Glomerular endothelial cell (primary cell): ENCODE measurements around the gene ADK. TPM values are rescaled to one million over a fixed set of nuclear protein-coding genes. Genes with fewer than 3 reads are reported as not detected.

ENCODE experiments used
- DNase-seq: peaks from one replicate; pipeline ENCODE4 v3.0.0-alpha.2; 2011; ENCODE audit warnings: low read depth, low spot score; ENCODE audit errors: extremely low read depth
- total RNA-seq: library from RNA; depleted of rRNA; stranded (reverse); fragments of >200 nt; gene quantifications from 2 replicates; pipeline ENCODE4 v1.2.3, GENCODE V29; 2015

Gene ADK
- total RNA-seq, 1 donor from 2014 or later = 23.9 TPM

DNA sequence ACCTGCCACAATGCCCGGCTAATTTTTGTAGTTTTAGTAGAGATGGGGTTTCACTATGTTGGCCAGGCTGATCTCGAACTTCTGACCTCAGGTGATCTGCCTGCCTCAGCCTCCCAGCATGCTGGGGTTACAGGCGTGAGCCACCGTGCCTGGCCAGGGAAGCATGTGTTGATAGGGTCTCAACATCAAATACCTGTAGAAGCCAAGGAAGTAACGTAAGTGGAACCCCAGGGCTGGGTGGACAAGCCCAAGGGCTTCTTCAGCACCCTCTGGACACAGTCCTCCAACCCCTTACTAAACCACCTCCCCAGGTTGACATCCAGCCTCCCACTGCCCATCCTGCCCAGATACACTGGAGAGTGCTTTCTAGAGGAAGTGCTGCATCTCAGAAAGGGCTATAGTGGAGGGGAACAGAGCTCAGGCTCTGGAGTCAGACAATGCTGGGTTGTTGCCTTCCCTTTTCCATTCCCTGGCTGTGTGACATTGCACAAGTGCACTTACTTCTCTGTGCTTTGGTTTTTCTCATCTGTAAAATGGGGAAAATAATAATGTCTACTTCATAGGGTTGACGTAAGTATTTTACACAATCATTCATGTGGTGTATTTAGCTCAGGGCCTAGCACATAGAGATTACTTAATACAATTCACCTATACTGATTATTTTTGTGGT is 601.5 kb downstream of the ADK start:
- DNase-seq = no peak

GRCh38 chr10:74753442-74754211 is 602.6 kb downstream of the ADK start:
- no peak for DNase-seq

DNA sequence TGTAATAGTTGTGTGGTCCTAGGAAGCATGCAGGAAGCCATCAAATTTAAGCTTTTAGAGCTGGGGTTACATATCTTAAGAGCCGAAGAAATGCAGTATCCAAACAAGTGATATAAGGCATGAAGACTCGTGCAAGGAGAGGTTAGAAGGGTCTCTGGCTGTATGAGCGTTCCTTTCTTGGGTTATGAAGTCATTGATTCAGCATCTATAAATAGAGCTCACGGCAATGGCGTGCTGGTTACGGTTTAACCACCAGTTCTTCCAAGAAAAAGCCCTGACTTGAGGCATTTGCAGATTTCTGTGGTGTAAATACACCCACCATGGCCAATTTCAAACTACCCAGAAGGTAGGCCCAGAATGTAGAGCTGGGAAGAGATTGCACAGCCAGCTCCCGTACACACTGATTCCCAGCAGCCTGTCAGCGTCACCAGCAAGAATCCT is 603.4 kb downstream of the ADK start:
- no peak for DNase-seq

DNA sequence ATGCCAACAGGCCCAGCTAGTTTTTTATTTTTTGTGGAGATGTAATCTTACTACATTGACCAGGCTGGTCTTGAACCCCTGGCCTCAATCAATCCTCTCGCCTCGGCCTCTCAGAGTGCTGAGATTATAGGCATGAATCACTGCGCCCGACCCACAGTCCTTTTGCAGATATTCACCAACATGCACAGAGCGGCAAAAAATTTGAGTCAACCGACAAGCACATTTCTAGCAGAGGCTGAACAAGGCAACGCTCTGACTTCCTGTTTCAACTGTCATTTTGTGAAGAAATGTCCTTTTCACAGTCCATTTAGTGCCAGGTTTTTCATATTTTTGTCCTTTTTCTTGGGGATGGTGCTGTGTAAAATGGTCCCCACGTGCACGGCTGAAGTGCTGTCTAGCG is 604.3 kb downstream of the ADK start:
- no peak for DNase-seq

Other genes starting within 250 kb of the ADK start
- 137 and 470 TPM in 2 replicates for gene PLAU, start 240.1 kb upstream of the ADK start, total RNA-seq
- 237 and 240 TPM in 2 replicates for gene VCL, start 153.1 kb upstream of the ADK start, total RNA-seq
- gene AP3M1, start 393 bp upstream of the ADK start, total RNA-seq = 43.3 and 43.9 TPM in 2 replicates